HL-60 (cell line): ENCODE data around the gene TEFM.

Source experiments
- DNase-seq, 2 experiments: peaks; one replicate each; pipeline ENCODE4 v3.0.0-alpha.2; 2010 to 2020; ENCODE audit warnings: low read depth in 1 of 2, low spot score in 1 of 2
- H3K27ac ChIP-seq: fragments of 250-450 bp; sonication (Bioruptor Pico); replicated peaks from 2 replicates; pipeline ENCODE4 v1.5.1; 2020; ENCODE audit warnings: mild to moderate bottlenecking, moderate library complexity
- H3K27me3 ChIP-seq: fragments of 250-450 bp; sonication (Bioruptor Pico); 2 replicates; pipeline ENCODE4 v1.5.1; 2021; ENCODE audit warnings: mild to moderate bottlenecking, moderate library complexity; ENCODE audit not compliant: insufficient read depth, poor library complexity, severe bottlenecking
- H3K4me3 ChIP-seq: replicated peaks from 2 replicates; pipeline ENCODE4 v1.5.1; 2011; ENCODE audit warnings: mild to moderate bottlenecking, control low read depth, low read length; ENCODE audit not compliant: insufficient read depth
- GABPA ChIP-seq: IDR thresholded peaks from 2 replicates; pipeline ENCODE4 v1.6.1; 2012; ENCODE audit warnings: low read depth
- POLR2AphosphoS5 ChIP-seq: IDR thresholded peaks from 2 replicates; pipeline ENCODE4 v1.6.1; 2012; ENCODE audit warnings: low read depth
- SPI1 ChIP-seq: IDR thresholded peaks from 2 replicates; pipeline ENCODE4 v1.6.1; 2012; ENCODE audit warnings: low read depth, mild to moderate bottlenecking, borderline replicate concordance
- TF ChIP-seq, protein P1 (sequence below): IDR thresholded peaks from one replicate; pipeline ENCODE4 v1.5.1; 2011; ENCODE audit warnings: low read length, control low read depth, inconsistent platforms; ENCODE audit not compliant: insufficient read depth
- TF ChIP-seq, protein P2 (sequence below): IDR thresholded peaks from 2 replicates; pipeline ENCODE4 v1.6.1; 2012; ENCODE audit warnings: low read depth; ENCODE audit not compliant: insufficient replicate concordance

The TEFM gene

DNA sequence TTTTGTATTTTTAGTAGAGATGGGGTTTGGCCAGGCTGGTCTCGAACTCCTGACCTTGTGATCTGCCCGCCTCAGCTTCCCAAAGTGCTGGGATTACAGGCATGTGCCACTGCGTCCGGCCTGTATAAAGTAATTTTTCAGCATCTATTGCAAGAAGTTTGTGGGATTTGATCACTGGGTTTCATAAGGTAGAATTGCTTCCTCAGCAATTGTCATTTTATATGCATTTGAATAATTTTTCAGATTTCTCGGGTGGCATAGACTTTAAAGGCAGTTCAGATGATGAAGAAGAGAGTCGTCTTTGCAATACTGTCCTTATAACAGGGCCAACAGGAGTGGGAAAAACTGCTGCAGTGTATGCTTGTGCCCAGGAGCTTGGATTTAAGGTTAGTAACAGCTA is 37.0 kb downstream of the TEFM start:
- no peak for TF ChIP-seq SPI1
- TF ChIP-seq, protein P1, sequence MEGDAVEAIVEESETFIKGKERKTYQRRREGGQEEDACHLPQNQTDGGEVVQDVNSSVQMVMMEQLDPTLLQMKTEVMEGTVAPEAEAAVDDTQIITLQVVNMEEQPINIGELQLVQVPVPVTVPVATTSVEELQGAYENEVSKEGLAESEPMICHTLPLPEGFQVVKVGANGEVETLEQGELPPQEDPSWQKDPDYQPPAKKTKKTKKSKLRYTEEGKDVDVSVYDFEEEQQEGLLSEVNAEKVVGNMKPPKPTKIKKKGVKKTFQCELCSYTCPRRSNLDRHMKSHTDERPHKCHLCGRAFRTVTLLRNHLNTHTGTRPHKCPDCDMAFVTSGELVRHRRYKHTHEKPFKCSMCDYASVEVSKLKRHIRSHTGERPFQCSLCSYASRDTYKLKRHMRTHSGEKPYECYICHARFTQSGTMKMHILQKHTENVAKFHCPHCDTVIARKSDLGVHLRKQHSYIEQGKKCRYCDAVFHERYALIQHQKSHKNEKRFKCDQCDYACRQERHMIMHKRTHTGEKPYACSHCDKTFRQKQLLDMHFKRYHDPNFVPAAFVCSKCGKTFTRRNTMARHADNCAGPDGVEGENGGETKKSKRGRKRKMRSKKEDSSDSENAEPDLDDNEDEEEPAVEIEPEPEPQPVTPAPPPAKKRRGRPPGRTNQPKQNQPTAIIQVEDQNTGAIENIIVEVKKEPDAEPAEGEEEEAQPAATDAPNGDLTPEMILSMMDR, result no peak
- no peak for TF ChIP-seq POLR2AphosphoS5
- TF ChIP-seq, protein P2, sequence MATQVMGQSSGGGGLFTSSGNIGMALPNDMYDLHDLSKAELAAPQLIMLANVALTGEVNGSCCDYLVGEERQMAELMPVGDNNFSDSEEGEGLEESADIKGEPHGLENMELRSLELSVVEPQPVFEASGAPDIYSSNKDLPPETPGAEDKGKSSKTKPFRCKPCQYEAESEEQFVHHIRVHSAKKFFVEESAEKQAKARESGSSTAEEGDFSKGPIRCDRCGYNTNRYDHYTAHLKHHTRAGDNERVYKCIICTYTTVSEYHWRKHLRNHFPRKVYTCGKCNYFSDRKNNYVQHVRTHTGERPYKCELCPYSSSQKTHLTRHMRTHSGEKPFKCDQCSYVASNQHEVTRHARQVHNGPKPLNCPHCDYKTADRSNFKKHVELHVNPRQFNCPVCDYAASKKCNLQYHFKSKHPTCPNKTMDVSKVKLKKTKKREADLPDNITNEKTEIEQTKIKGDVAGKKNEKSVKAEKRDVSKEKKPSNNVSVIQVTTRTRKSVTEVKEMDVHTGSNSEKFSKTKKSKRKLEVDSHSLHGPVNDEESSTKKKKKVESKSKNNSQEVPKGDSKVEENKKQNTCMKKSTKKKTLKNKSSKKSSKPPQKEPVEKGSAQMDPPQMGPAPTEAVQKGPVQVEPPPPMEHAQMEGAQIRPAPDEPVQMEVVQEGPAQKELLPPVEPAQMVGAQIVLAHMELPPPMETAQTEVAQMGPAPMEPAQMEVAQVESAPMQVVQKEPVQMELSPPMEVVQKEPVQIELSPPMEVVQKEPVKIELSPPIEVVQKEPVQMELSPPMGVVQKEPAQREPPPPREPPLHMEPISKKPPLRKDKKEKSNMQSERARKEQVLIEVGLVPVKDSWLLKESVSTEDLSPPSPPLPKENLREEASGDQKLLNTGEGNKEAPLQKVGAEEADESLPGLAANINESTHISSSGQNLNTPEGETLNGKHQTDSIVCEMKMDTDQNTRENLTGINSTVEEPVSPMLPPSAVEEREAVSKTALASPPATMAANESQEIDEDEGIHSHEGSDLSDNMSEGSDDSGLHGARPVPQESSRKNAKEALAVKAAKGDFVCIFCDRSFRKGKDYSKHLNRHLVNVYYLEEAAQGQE, result no peak
- TF ChIP-seq GABPA, result no peak
- no peaks in the 10 kb centered on the region for H3K27me3 ChIP-seq

DNA sequence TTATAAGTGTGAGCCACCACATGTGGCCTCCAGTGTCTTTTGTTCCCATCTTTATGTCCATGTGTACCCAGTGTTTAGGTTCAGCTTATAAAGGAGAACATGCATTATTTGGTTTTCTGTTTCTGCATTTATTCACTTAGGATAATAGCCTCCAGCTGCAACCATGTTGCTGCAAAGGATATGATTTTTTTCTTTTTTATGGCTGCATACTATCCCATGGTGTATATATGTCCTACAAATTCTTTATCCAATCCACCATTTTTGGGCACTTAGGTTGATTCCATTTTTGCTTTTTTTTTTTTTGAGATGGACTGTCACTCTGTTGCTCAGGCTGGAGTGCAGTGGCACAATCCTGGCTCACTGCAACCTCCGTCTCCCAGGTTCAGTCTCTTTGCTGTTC is 41.4 kb downstream of the TEFM start:
- DNase-seq, result no peak
- TF ChIP-seq POLR2AphosphoS5, result no peak
- TF ChIP-seq, protein P2, result no peak
- TF ChIP-seq SPI1, result no peak
- TF ChIP-seq, protein P1, result no peak
- TF ChIP-seq GABPA, result no peak
- H3K4me3 ChIP-seq, result no peak overlapping the region
- H3K27ac ChIP-seq, result no peak overlapping the region
- no peaks in the 10 kb centered on the region for H3K27me3 ChIP-seq

More for the DNA sequence above, 37.0 kb downstream of the TEFM start:
- H3K4me3 ChIP-seq, result no peak overlapping the region
- no peak overlapping the region for H3K27ac ChIP-seq
- no peak for DNase-seq

DNA sequence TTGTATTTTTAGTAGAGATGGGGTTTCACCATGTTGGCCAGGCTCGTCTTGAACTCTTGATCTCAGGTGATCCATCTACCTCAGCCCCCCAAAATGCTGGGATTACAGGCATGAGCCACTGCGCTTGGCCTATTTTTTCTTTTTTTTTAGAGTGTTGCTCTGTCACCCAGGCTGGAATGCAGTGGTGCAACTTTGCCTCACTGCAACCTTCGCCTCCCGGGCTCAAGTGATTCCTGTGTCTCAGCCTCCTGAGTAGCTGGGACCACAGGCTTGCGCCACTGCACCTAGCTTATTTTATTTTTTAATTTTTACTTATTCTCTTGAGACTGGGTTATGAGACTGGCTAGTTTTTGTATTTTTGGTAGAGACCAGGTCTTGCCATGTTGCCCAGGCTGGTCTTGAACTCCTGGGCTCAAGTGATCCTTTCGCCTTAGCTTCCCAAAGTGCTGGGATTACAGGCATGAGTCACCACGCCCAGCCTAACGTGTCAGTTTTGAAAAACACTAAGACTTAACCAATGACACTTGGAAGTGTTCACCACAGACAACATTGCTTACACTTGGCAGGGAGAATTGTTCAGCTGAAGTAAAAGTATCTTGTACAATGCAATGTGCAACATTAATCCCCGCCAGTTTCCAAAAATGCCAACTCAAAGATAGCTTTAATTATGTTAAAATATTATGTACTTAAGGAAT is 47.3 kb downstream of the TEFM start:
- no peak for DNase-seq
- TF ChIP-seq, protein P2, result no peak
- TF ChIP-seq SPI1, result no peak
- no peak for TF ChIP-seq POLR2AphosphoS5
- Histone ChIP-seq H3K27ac (no peak overlapping the region), H3K27me3 (no peaks in the 10 kb centered on the region), H3K4me3 (no peak overlapping the region)
